Karpas-422 (cell line): Measurements from ENCODE around the gene TRIM28. TPM values are rescaled to one million over a fixed set of nuclear protein-coding genes. Genes with fewer than 3 reads are reported as not detected.

Experiments used
- DNase-seq: peaks from one replicate; pipeline ENCODE4 v3.0.0-alpha.2; 2015
- H2AFZ ChIP-seq: fragments of 200-600 bp; sonication (generic); 2 replicates; pipeline ENCODE4 v1.6.1; 2014; ENCODE audit warnings: antibody characterized with exemption, low read length, mixed read lengths
- H3K27ac ChIP-seq: fragments of 200-600 bp; sonication (generic); 2 replicates; pipeline ENCODE4 v1.5.1; 2014; ENCODE audit warnings: mild to moderate bottlenecking, low read length, moderate library complexity
- H3K27me3 ChIP-seq: fragments of 200-600 bp; sonication (generic); 2 replicates; pipeline ENCODE4 v1.6.1; 2014; ENCODE audit warnings: low read length, mixed read lengths
- H3K36me3 ChIP-seq: fragments of 200-600 bp; sonication (generic); 2 replicates; pipeline ENCODE4 v1.6.1; 2014; ENCODE audit warnings: low read length, mixed read lengths; ENCODE audit not compliant: insufficient read depth
- H3K4me1 ChIP-seq: fragments of 200-600 bp; sonication (generic); 2 replicates; pipeline ENCODE4 v1.6.1; 2014; ENCODE audit warnings: mild to moderate bottlenecking, low read length, mixed read lengths
- H3K4me2 ChIP-seq: fragments of 200-600 bp; sonication (generic); 2 replicates; pipeline ENCODE4 v1.6.1; 2014; ENCODE audit warnings: low read length, low read depth, mild to moderate bottlenecking; ENCODE audit not compliant: poor library complexity, severe bottlenecking
- H3K4me3 ChIP-seq: fragments of 200-600 bp; sonication (generic); 2 replicates; pipeline ENCODE4 v1.5.1; 2014; ENCODE audit warnings: mild to moderate bottlenecking, antibody characterized with exemption, low read length, mixed read lengths
- H3K79me2 ChIP-seq: fragments of 200-600 bp; sonication (generic); 2 replicates; pipeline ENCODE4 v1.6.1; 2014; ENCODE audit warnings: mild to moderate bottlenecking, low read length, mixed read lengths
- H3K9ac ChIP-seq: fragments of 200-600 bp; sonication (generic); 2 replicates; pipeline ENCODE4 v1.6.0; 2014; ENCODE audit warnings: low read length
- H3K9me2 ChIP-seq: fragments of 200-600 bp; sonication (generic), shearing (Covaris generic); replicated peaks from 2 replicates; pipeline ENCODE4 v1.6.0; 2014; ENCODE audit warnings: mild to moderate bottlenecking, low read length, moderate library complexity; ENCODE audit not compliant: insufficient read depth
- H3K9me3 ChIP-seq: fragments of 300-700, 200-600 bp; sonication (generic); 2 replicates; pipeline ENCODE4 v1.6.1; 2014; ENCODE audit warnings: low read length, mixed read lengths
- H4K20me1 ChIP-seq: fragments of 200-600 bp; sonication (generic); 2 replicates; pipeline ENCODE4 v1.6.1; 2014; ENCODE audit warnings: mild to moderate bottlenecking, antibody characterized with exemption, low read length, low read depth; ENCODE audit not compliant: insufficient read depth
- total RNA-seq: library from RNA; depleted of rRNA; stranded (reverse); fragments of >200 nt; shearing (Covaris generic); gene quantifications from 2 replicates; pipeline ENCODE4 v1.2.3, GENCODE V29; 2014; ENCODE audit warnings: low replicate concordance

Gene TRIM28
- total RNA-seq, 1 experiment from 2014 or later: 142 TPM

- Histone ChIP-seq H2AFZ (no peak overlapping the region), H3K36me3 (no peaks in the 10 kb centered on the region), H4K20me1 (no peaks in the 10 kb centered on the region), H3K9me2 (no peaks in the 10 kb centered on the region), H3K9ac (no peak overlapping the region), H3K4me2 (no peak overlapping the region), H3K27me3 (no peaks in the 10 kb centered on the region), H3K4me3 (no peak overlapping the region), H3K4me1 (peaks cover 34% of the 10 kb centered on the region), H3K27ac (no peak overlapping the region), H3K9me3 (no peaks in the 10 kb centered on the region), H3K79me2 (peaks cover 21% of the 10 kb centered on the region)
- no peak for DNase-seq
Observed at GRCh38 chr19:58516964-58517833, 26.7 kb upstream of the TRIM28 start.

GRCh38 chr19:58518256-58519086 is 25.4 kb upstream of the TRIM28 start:
- Histone ChIP-seq H3K4me1 (peaks cover 33% of the 10 kb centered on the region), H3K79me2 (peaks cover 21% of the 10 kb centered on the region), H3K9ac (peak overlapping the region; percentile 86), H3K36me3 (no peaks in the 10 kb centered on the region), H2AFZ (no peak overlapping the region), H3K27me3 (no peaks in the 10 kb centered on the region), H3K9me3 (no peaks in the 10 kb centered on the region), H3K4me2 (peak overlapping the region; percentile 93), H3K4me3 (peak overlapping the region; percentile 81), H4K20me1 (no peaks in the 10 kb centered on the region), H3K27ac (peak overlapping the region; percentile 79), H3K9me2 (no peaks in the 10 kb centered on the region)
- DNase-seq: peak; percentile 67

DNA sequence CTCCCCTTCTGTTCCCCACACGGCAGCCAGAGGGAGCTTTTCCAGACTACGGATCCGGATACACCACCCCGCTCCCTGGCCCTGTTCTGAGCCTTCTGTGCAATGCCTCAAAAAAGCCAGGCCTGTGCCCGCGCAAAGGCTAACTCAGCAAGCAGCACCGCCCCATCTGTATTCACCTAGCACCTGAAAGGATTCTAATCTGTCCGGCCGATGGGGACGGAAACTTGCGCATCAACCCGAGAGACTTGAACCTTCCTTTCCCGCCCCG is 24.8 kb upstream of the TRIM28 start:
- H3K4me3 ChIP-seq: peak overlapping the region; percentile 81
- no peaks in the 10 kb centered on the region for H3K9me3 ChIP-seq
- peak overlapping the region; percentile 79 for H3K27ac ChIP-seq
- peak overlapping the region; percentile 86 for H3K9ac ChIP-seq
- no peaks in the 10 kb centered on the region for H4K20me1 ChIP-seq
- peaks cover 29% of the 10 kb centered on the region for H3K4me1 ChIP-seq
- H3K79me2 ChIP-seq: peaks cover 21% of the 10 kb centered on the region
- H3K4me2 ChIP-seq: peak overlapping the region; percentile 93
- H3K27me3 ChIP-seq: no peaks in the 10 kb centered on the region
- no peaks in the 10 kb centered on the region for H3K9me2 ChIP-seq
- no peaks in the 10 kb centered on the region for H3K36me3 ChIP-seq
- DNase-seq: peak; percentile 74
- peak overlapping the region; percentile 50; the same call in 1 of the 2 replicates for H2AFZ ChIP-seq

DNA sequence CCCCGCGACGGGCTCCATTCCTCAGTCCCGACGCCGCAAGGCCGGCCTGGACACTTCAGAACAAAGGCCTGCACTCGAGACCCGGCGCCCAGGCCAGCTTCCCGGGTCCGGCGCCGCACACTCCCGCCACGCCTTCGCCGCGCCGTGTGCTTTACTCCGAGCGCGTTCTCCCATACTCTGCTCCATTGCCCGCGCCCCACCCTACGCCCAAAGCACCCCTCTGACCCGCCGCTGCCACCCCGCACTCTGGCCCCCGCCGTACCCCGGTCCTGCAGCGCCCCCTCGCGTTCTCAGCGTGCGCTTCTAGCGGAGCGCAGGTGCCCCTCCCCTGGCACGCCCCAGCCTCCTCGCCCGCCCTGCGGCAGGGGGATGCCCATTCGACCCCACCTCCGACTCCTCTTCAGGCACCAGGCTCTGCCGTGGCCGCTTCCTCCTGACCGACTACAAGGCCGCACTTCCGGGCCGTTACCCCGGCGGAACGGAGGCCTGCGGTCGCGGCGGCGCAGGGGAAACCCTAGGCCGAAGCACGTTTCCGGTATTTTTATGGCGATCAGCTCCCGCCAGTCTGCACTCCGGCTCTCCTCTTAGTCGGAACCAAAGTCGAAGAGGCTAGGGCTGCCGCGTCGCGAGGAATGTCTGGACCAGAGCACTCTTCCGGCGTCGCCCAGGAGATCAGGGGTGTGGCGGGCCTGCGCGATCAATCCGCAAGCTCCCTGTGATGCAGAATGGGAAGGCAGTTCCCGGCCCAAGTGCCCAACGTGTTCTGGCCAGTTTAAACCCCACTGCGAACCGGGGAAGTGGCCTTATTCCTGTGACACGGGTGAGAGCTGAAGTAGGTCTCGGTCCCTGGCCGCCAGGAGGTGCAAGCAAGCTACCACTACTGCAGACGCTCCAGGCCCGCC is 24.3 kb upstream of the TRIM28 start, which contains the start of gene ZBTB45:
TSS of gene ZBTB45 (minus strand) at position 456 of the 902 bp plus-strand sequence. CDS start 2,137 bp downstream, outside the sequence.
- peak; percentile 94 for DNase-seq

GRCh38 chr19:58520257-58520599 is 23.6 kb upstream of the TRIM28 start:
- no peaks in the 10 kb centered on the region for H3K9me2 ChIP-seq
- H3K4me3 ChIP-seq: peak overlapping the region; percentile 81
- H3K4me2 ChIP-seq: peak overlapping the region; percentile 93
- H3K4me1 ChIP-seq: peaks cover 21% of the 10 kb centered on the region
- H3K9me3 ChIP-seq: no peaks in the 10 kb centered on the region
- peak overlapping the region; percentile 79 for H3K27ac ChIP-seq
- H3K79me2 ChIP-seq: peaks cover 10% of the 10 kb centered on the region
- no peak for DNase-seq
- H3K36me3 ChIP-seq: no peaks in the 10 kb centered on the region
- H3K9ac ChIP-seq: peak overlapping the region; percentile 86
- no peak overlapping the region for H2AFZ ChIP-seq
- H4K20me1 ChIP-seq: no peaks in the 10 kb centered on the region
- H3K27me3 ChIP-seq: no peaks in the 10 kb centered on the region

More for the DNA sequence above, 24.3 kb upstream of the TRIM28 start, which contains the start of gene ZBTB45:
- no peaks in the 10 kb centered on the region for H3K27me3 ChIP-seq
- H3K79me2 ChIP-seq: peaks cover 17% of the 10 kb centered on the region
- no peaks in the 10 kb centered on the region for H4K20me1 ChIP-seq
- H2AFZ ChIP-seq: peak within 1 kb of the TSS; percentile 50; the same call in 1 of the 2 replicates
- no peaks in the 10 kb centered on the region for H3K9me2 ChIP-seq
- H3K4me2 ChIP-seq: peak within 1 kb of the TSS; percentile 93
- H3K9ac ChIP-seq: peak within 1 kb of the TSS; percentile 86
- H3K4me1 ChIP-seq: peaks cover 27% of the 10 kb centered on the region
- H3K9me3 ChIP-seq: no peaks in the 10 kb centered on the region
- H3K36me3 ChIP-seq: no peaks in the 10 kb centered on the region
- H3K27ac ChIP-seq: peak within 1 kb of the TSS; percentile 79
- H3K4me3 ChIP-seq: peak within 1 kb of the TSS; percentile 81

DNA sequence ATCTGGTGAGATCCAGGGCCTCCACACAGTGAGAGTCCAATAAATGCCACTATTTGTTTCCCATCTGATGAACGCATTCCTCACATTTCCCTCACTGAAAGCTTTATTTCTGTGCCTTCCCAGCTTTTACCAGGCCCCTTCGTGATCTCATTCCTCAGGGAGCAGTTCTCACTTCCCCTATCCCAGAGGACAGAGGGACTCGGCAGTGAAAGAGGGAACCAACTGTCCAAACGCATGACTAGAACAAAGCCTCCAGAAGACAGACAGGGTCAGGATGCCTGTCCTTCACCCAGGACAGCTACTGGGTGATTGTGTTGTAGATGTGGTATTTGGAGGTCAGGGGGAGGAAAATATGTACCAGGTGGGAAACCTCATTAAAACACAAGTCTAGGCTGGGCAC is 22.2 kb upstream of the TRIM28 start:
- no peak for DNase-seq
- Histone ChIP-seq H3K79me2 (no peaks in the 10 kb centered on the region), H2AFZ (no peak overlapping the region), H3K9me3 (no peaks in the 10 kb centered on the region), H3K9ac (no peak overlapping the region), H3K4me3 (no peak overlapping the region), H3K27me3 (no peaks in the 10 kb centered on the region), H4K20me1 (no peaks in the 10 kb centered on the region), H3K4me1 (peaks cover 12% of the 10 kb centered on the region), H3K4me2 (no peak overlapping the region), H3K36me3 (no peaks in the 10 kb centered on the region), H3K27ac (no peak overlapping the region), H3K9me2 (no peaks in the 10 kb centered on the region)

DNA sequence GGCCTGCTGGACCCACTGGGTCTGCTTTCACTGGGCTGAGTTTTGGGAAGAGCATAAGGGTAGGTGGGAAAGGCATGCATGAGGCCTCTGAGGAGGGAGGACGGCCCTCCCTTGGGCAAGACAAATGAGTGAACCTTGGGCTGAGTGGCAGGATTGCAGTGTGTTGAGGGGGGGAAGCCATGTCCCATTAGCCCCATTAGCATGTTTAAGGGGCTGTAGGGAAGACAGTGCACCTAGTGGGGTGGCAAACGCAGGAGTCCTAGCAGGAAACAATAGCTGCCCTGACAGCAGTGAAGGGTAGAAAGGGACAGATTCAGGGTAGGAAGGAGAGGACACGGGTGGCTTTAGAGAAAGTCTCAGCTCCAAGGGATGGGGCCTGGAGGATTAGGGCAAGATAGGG is 21.2 kb upstream of the TRIM28 start:
- no peaks in the 10 kb centered on the region for H3K9me3 ChIP-seq
- H2AFZ ChIP-seq: no peak overlapping the region
- no peak overlapping the region for H3K27ac ChIP-seq
- H3K27me3 ChIP-seq: no peaks in the 10 kb centered on the region
- H3K4me2 ChIP-seq: no peak overlapping the region
- no peaks in the 10 kb centered on the region for H3K36me3 ChIP-seq
- H3K79me2 ChIP-seq: no peaks in the 10 kb centered on the region
- peaks cover 12% of the 10 kb centered on the region for H3K4me1 ChIP-seq
- DNase-seq: no peak
- H4K20me1 ChIP-seq: no peaks in the 10 kb centered on the region
- no peaks in the 10 kb centered on the region for H3K9me2 ChIP-seq
- H3K4me3 ChIP-seq: no peak overlapping the region
- H3K9ac ChIP-seq: no peak overlapping the region
